DMS 273 (cell line): ENCODE results near the gene CLIP2.
"Not testable (repeated sequence)": the region's sequence is repeated elsewhere in the genome, so short reads cannot be mapped to it uniquely, and the experiment has no call there.

Source experiments
- DNase-seq: peaks from one replicate; lab custom pipeline; 2025; ENCODE audit not compliant: unreplicated experiment; lab: John Stamatoyannopoulos, UW

Gene CLIP2

DNA sequence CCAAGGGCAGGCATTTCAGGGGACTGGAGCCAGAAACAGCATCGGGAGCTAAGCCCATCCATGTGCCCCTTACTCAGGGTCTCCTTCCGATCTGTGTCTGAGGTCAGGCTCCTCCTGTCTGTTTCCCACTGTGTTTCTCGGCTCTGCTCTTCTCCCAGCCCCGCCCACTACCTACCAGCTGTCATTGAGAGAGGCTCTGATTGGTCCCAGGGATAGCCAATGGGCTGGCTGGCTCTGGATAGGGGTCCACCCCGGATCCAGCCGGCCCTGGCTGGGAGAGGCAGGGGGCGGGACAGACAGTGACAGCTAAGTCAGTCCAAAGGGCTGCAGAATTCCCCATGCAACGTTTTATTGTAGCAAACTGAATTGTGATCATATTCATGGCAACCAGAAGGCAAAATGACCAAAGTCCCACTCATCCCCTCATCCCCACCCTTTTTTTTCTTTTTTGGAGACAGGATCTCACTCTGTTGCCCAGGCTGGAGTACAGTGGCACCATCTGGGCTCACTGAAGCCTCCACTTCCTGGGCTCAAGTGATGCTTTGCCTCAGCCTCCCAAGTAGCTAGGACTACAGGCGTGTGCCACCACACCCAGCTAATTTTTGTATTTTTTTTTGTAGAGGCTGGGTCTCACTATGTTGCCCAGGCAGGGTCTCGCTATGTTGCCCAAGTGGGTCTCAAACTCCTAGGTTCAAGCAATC, 76.3 kb downstream of the CLIP2 start:
- peak; percentile 96 for DNase-seq

DNA sequence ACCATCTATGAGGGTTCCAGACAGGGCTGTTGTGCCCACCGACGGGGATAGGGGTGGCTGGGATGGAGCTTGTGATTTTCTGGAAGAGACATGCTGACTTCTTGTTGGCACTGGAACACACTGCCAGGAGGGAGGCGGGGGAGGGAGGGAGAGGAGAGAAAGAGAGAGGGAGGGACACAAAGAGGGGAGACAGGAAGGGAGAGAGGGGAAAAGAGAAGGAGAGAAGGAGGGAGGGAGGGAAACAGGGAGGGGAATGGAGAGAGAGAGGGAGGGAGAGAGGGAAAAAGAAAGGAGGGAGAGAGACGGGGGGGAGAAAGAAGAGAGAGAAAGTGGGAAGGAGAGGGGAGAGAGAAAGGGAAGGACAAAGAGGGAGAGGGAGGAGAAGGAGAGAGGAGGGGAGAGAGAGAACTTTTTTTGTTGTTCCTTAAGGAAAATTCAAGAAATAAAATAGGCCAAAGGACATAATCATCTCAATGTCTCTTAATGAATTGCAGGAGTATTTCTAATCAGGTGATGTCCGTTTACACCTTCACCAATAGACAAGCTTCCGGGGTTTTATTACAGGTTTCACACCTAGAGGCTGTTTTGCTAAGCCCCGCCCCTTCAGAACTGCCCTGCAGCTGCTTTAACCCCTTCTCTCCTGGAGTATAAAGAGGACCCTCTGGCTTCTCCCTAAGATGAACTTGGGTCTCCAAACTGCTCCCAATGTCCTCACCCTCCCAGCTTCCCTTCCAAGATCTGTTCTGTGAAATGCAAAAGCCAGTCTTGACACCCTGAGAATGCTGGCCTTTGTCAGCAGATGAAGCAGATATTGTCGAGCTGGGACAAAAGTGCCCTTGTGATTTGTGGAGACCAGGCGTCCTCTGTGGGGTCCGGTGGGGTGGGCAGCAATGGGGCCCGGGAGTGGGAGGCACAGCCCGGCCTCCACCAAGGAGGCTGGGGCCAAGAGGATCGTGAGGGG, 82.5 kb downstream of the CLIP2 start:
- peak; percentile 44 for DNase-seq

DNA sequence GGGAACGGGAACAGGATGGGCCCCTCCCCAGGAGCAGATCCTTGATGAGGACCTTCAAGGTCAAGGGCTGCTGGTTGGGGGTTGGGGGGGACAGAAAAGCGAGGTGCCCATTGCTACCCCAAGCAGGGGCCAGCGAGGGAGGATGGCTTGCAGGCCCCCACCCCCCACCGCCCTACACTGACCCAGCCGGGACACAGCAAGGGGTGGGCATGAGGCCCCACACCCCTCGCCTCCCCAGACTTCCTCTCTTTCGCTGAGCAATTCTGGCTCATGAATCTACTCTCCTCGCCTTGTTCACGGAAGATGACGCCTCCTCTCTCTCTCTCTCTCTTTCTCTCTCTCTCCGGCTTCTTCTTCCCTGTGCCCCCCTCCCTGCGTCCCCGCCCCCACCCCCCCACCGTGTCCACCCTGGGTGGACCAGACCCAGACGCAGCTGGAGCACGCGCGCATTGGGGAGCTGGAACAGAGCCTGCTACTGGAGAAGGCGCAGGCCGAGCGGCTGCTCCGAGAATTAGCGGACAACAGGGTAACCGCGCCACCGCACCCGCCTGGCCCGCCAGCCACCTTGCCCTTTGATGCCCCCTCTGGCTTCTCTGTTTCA, 83.4 kb downstream of the CLIP2 start:
- no peak for DNase-seq

DNA sequence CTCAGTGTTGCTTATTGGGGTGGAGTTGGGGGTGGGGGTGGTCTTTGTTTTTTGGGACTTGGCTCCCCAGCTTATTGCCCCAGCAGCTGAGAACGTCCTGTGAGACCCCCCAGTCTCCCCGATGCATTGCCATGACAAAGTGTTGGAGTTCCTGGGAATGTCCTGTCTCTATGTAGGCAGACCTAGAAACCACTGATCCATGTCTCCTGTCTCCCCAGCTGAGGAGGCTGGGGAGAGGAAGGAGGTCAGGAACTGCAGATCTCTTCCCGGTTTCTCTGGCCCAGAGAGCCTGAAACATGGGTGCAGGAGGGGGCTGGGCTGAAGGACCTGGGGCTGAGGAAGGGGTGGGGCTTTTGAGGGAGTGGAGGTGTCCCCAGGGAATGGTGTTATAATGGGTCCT, 84.3 kb downstream of the CLIP2 start:
- DNase-seq: no peak

- DNase-seq: no peak
Measured at GRCh38 chr7:74375726-74376220, 86.6 kb downstream of the CLIP2 start.

GRCh38 chr7:74376256-74377036, 87.2 kb downstream of the CLIP2 start:
- no peak for DNase-seq

- no peak for DNase-seq
Measured at GRCh38 chr7:74379938-74380337, 90.7 kb downstream of the CLIP2 start.

DNA sequence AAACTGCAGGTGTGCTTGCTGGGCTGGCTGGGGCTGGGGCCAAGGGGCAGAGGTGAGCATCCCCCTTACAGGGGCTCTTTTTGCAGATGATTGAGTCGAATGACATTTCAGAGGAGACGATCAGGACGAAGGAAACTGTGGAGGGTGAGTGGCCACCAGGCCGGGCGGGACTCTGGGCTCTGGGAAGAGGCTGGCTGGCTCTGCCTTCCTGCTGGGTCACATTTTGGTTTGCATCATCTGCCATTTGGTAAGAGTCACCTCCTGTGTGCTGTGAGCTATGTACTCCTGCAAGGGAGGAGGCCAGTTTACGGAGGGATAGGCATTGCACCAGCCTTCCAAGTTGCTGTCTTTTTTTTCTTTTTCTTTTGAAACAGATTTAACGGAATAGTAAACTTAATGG, 91.5 kb downstream of the CLIP2 start:
- DNase-seq: no peak

DNA sequence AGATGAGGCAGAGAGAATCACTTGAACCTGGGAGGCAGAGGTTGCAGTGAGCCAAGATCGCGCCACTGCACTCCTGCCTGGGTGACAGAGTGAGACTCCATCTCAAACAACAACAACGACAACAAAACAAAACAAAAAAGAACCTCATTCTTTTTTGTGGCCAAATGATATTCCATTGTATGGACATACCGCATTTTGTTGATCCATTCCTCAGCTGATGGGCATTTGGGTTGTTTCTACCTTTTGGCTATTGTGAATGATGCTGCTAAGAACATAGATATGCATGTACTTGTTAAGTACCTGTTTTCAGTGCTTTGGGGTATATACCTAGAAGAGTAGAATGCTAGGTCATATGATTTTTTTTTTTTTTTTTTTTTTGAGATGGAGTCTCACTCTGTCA, 94.9 kb downstream of the CLIP2 start:
- DNase-seq: not testable (repeated sequence)

DNA sequence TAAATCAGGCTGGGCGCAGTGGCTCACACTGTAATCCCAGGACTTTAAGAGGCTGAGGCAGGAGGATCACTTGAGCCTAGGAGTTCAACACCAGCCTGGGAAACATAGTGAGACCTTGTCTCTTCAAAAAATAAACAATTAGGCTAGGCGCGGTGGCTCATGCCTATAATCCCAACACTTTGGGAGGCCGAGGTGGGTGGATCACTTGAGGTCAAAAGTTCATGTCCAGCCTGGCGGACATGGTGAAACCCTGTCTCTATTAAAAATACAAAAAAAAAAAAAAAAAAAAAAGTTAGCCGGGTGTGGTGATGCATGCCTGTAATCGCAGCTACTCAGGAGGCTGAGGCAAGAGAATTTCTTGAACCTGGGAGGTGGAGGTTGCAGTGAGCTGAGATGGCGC, 95.6 kb downstream of the CLIP2 start:
- DNase-seq: not testable (repeated sequence)

DNA sequence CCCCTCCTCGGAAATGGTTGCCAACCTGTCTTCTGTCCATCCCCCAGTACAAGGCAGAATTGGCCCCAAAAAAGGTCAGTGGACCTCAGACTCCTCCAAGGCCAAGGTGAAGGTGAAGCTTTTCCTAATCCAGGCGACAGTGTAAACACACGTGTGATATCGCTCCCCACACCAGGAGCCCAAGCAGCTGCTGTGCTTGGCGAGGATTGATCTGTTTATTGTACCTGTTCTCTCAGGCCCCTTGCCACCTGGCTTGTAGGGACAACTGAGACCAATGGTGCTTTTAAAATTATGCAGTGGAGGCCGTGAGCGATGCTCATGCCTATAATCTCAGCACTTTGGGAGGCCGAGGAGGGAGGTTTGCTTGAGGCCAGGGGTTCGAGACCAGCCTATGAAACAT, 98.4 kb downstream of the CLIP2 start:
- DNase-seq: no peak

GRCh38 chr7:74388880-74389415, 99.7 kb downstream of the CLIP2 start:
- DNase-seq: no peak

DNA sequence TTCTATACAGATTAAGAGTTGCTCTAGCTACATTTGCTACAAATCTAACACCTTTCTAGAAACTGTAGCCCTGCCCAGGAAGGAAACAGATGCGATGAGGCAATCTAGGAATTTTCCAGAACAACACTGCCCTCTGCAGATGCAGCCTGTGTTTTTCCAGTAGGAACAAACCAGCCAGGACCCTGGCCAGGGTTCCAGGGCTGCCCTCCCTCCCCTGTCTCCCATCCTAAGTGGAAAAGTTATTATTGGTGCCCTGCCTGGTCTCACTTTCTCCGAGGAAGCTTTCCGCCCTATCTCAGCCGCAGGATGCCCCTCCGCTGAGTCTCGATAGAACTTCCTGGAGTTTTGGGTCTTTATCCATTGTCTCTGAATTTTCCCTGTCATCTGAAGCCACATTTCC, 104.5 kb downstream of the CLIP2 start:
- DNase-seq: peak; percentile 67

DNA sequence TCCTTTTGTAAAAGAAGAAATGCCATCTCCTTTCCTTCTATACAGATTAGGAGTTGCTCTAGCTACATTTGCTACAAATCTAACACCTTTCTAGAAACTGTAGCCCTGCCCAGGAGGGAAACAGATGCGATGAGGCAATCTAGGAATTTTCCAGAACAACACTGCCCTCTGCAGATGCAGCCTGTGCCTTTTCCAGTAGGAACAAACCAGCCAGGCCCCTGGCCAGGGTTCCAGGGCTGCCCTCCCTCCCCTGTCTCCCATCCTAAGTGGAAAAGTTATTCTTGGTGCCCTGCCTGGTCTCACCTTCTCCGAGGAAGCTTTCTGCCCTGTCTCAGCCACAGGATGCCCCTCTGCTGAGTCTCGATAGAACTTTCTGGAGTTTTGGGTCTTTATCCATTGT, 105.4 kb downstream of the CLIP2 start:
- peak; percentile 62 for DNase-seq

GRCh38 chr7:74395745-74396311, 106.6 kb downstream of the CLIP2 start:
- DNase-seq: no peak

- DNase-seq: no peak
Measured at GRCh38 chr7:74396993-74397392, 107.8 kb downstream of the CLIP2 start.

- DNase-seq: no peak
Measured at GRCh38 chr7:74398426-74398825, 109.2 kb downstream of the CLIP2 start.

GRCh38 chr7:74399006-74399405, 109.8 kb downstream of the CLIP2 start:
- no peak for DNase-seq

DNA sequence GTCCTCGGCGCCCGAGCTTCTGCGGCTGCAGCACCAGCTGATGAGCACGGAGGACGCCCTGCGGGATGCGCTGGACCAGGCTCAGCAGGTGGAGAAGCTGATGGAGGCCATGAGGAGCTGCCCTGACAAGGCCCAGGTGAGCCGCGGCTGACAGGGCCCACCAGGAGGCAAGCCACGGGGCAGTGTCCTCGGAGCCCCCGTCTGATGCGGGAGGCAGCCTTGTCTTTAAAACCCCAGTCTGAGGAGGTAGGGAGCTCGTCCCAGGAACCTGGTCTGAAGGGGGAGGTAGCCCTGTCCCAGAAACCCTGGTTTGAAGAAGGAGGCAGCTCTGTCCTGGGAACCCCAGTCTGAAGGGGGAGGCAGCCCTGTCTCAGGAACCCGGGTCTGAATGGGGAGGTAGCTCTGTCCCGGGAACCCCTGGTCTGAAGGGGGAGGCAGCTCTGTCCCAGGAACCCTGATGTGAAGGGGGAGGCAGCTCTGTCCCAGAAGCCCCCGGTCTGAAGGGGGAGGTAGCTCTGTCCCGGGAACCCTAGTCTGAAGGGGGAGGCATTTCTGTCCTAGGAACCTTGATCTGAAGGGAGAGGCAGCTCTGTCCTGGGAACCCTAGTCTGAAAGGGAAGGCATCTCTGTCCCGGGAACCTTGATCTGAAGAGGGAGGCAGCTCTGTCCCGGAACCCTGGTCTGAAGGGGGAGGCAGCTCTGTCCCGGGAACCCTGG, 111.4 kb downstream of the CLIP2 start:
- no peak for DNase-seq
